Transverse colon (tissue), 4 donors: ENCODE results near the gene GRAP2. TPM values are rescaled to one million over a fixed set of nuclear protein-coding genes. Genes with fewer than 3 reads are reported as not detected.

Experiments used
- DNase-seq: peaks from one replicate; pipeline ENCODE4 v3.0.0-alpha.2; 2019
- H3K27ac ChIP-seq, 4 donors: fragments of 200-600 bp; sonication (generic); 2 replicates each; pipeline ENCODE4 v1.5.1; 2016 to 2018; ENCODE audit warnings: inconsistent platforms in 4 of 4
- H3K27me3 ChIP-seq: fragments of 200-600 bp; sonication (generic); 2 replicates; pipeline ENCODE4 v1.5.1; 2017; ENCODE audit warnings: inconsistent platforms
- H3K36me3 ChIP-seq, 4 donors: fragments of 200-600 bp; sonication (generic); 2 replicates each; pipeline ENCODE4 v1.5.1; 2017 to 2019; ENCODE audit warnings: inconsistent platforms in 4 of 4
- H3K4me1 ChIP-seq, 4 donors: fragments of 200-600 bp; sonication (generic); 2 replicates each; pipeline ENCODE4 v1.5.1; 2017 to 2020; ENCODE audit warnings: inconsistent platforms in 4 of 4
- H3K4me3 ChIP-seq, 4 donors: fragments of 200-600 bp; sonication (generic); 1 replicate in 1 of 4; 2 replicates in 3 of 4; pipeline versions ENCODE4 v1.5.1 to v1.6.1; 2017 to 2019; ENCODE audit warnings: inconsistent platforms in 4 of 4
- H3K9me3 ChIP-seq, 2 donors: fragments of 200-600 bp; sonication (generic); 2 replicates each; pipeline ENCODE4 v1.5.1; 2017 to 2019; ENCODE audit warnings: inconsistent platforms in 2 of 2
- CTCF ChIP-seq, 5 experiments: fragments of 200-600 bp in 3 of 5; fragments of 450-650 bp in 2 of 5; sonication (generic) in 3 of 5; IDR thresholded peaks; 1 replicate in 2 of 5; 2 replicates in 3 of 5; pipeline ENCODE4 v1.5.1; 2016 to 2017; ENCODE audit warnings: antibody characterized with exemption in 5 of 5, inconsistent platforms in 3 of 5, mild to moderate bottlenecking in 2 of 5, moderate library complexity in 1 of 5
- EP300 ChIP-seq: sonication (generic); formaldehyde crosslinking; IDR thresholded peaks from one replicate; pipeline ENCODE4 v1.6.1; 2017; ENCODE audit warnings: antibody characterized with exemption, low read depth
- POLR2A ChIP-seq: fragments of 450-650 bp; IDR thresholded peaks from one replicate; pipeline ENCODE4 v1.6.1; 2016; ENCODE audit warnings: antibody characterized with exemption, mild to moderate bottlenecking, moderate library complexity
- POLR2AphosphoS5 ChIP-seq, 3 donors: sonication (generic); formaldehyde crosslinking; IDR thresholded peaks; one replicate each; pipeline ENCODE4 v1.6.1; 2016; ENCODE audit warnings: antibody characterized with exemption in 3 of 3
- WGBS, 2 donors: methylation state at CpG; one replicate each; pipeline ENCODE4 v1.1.5; 2018; ENCODE audit warnings: low coverage in 1 of 2; 5-methylcytosine and 5-hydroxymethylcytosine counted together
- in situ Hi-C, 4 donors: fragments of 200-750 bp; cut with MboI; loops; one replicate each; pipeline versions ENCODE4 v1.15.0 to v1.15.1; 2017; ENCODE audit warnings: low sequenced_read_pairs in 3 of 4, low pct_ligation_motif_present in 1 of 4, low pct_unique_long_range_greater_than_20kb in 1 of 4
- intact Hi-C: fragments of 100-400 bp; cut with DNase I; formaldehyde crosslinking; loops from one replicate; pipeline ENCODE4 v1.15.1; 2023; ENCODE audit warnings: low total_unique reads
- total RNA-seq, 4 donors: library from RNA; depleted of rRNA; stranded (reverse); fragments of >200 nt; gene quantifications; one replicate each; pipeline ENCODE4 v1.1.0, GENCODE V29; 2016

Gene GRAP2
- total RNA-seq, 4 donors from 2014 or later, result 0.60 to 28.4 (median 4.9) TPM

DNA sequence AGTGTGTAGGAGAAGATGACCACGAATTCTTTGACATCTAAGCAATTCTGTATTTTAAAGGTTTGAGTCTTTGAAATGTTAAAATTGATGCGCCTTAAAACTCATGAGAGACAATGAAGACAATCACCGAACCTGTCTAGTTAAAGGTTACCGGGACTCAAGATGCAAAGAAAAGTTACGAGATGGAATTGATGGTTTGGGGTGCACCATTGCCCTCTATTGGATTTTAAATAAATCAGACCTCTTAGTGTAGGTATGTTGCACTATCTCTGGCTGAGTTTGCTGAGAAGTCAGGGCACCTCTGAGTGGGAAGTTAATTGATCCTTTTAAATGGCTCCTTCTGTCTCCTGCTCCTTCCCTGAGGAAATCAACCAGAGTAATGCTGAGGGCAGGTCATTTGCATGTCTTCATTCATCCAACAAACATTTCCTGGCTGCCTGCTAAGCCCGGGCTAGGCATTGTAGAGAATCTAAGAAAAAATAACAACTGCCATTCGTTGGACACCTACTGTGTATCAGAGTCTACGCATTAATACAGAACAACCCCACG is 39.9 kb downstream of the GRAP2 start:
- H3K36me3 ChIP-seq, result no peaks in the 10 kb centered on the region
- no peaks in the 10 kb centered on the region for H3K27me3 ChIP-seq
- no peaks in the 10 kb centered on the region for H3K9me3 ChIP-seq
- H3K4me3 ChIP-seq, result no peak overlapping the region
- peak in 1 of 5 experiments; percentile 12 for TF ChIP-seq CTCF (IDR thresholded peaks at IDR 0.05)
- no peak for TF ChIP-seq POLR2A
- no peak for TF ChIP-seq EP300
- in situ Hi-C loops (no loop called here), intact Hi-C loops (no loop called here)
- no peak for DNase-seq
- H3K27ac ChIP-seq, result no peak overlapping the region
- H3K4me1 ChIP-seq, result no peaks in the 10 kb centered on the region
- WGBS, 2 donors, result 66 to 75% methylated on average over 5 to 9 of the region's 9 CpGs

- intact Hi-C loops, result no loop called here
- Histone ChIP-seq H3K27ac (no peak overlapping the region), H3K4me1 (no peaks in the 10 kb centered on the region), H3K27me3 (no peaks in the 10 kb centered on the region), H3K9me3 (no peaks in the 10 kb centered on the region), H3K4me3 (no peak overlapping the region), H3K36me3 (no peaks in the 10 kb centered on the region)
- WGBS, 2 donors, result 85 to 100% methylated on average over 2 of the region's 2 CpGs
- DNase-seq, result no peak
- in situ Hi-C loops, result no loop called here
- TF ChIP-seq EP300 (no peak), POLR2AphosphoS5 (IDR thresholded peaks at IDR 0.05) (no peak), CTCF (IDR thresholded peaks at IDR 0.05) (no peak), POLR2A (no peak)
Measured at GRCh38 chr22:39941601-39942000, 40.7 kb downstream of the GRAP2 start.

- H3K27ac ChIP-seq, result no peak overlapping the region
- TF ChIP-seq EP300 (no peak), POLR2AphosphoS5 (IDR thresholded peaks at IDR 0.05) (no peak), POLR2A (no peak), CTCF (IDR thresholded peaks at IDR 0.05) (no peak)
Measured at GRCh38 chr22:39942439-39943230, 41.8 kb downstream of the GRAP2 start.

GRCh38 chr22:39943337-39943736 is 42.5 kb downstream of the GRAP2 start:
- intact Hi-C loops, result no loop called here
- no peak for DNase-seq
- Histone ChIP-seq H3K4me1 (no peaks in the 10 kb centered on the region), H3K27ac (no peak overlapping the region), H3K36me3 (no peaks in the 10 kb centered on the region), H3K4me3 (no peak overlapping the region), H3K9me3 (no peaks in the 10 kb centered on the region), H3K27me3 (no peaks in the 10 kb centered on the region)
- in situ Hi-C loops, result no loop called here
- TF ChIP-seq POLR2A (no peak), EP300 (no peak), CTCF (IDR thresholded peaks at IDR 0.05) (no peak), POLR2AphosphoS5 (IDR thresholded peaks at IDR 0.05) (no peak)
- WGBS, 2 donors, result 80 to 81% methylated on average over 1 to 5 of the region's 5 CpGs

More at GRCh38 chr22:39942439-39943230, 41.8 kb downstream of the GRAP2 start:
- intact Hi-C loops (no loop called here), in situ Hi-C loops (no loop called here)
- 81 to 82% methylated on average over 5 to 8 of the region's 8 CpGs for WGBS, 2 donors
- no peak for DNase-seq
- Histone ChIP-seq H3K9me3 (no peaks in the 10 kb centered on the region), H3K36me3 (no peaks in the 10 kb centered on the region), H3K4me1 (no peaks in the 10 kb centered on the region), H3K27me3 (no peaks in the 10 kb centered on the region), H3K4me3 (no peak overlapping the region)
